HG03108 (cell line): ENCODE results near the gene JMJD8.

Experiments used
- ATAC-seq: cut with Tn5 transposase; IDR thresholded peaks from one replicate; pipeline ENCODE4 v1.9.1; 2021; ENCODE audit warnings: moderate library complexity; ENCODE audit not compliant: unreplicated experiment

Gene JMJD8

GRCh38 chr16:644556-644955 lies 39.6 kb downstream of the JMJD8 start:
- ATAC-seq: no peak

GRCh38 chr16:643050-643368 lies 41.1 kb downstream of the JMJD8 start:
- no peak for ATAC-seq

- ATAC-seq: peak; percentile 34
These were observed 41.7 kb downstream of the JMJD8 start for GRCh38 chr16:642189-643049.

- ATAC-seq: peak; percentile 55
These were observed 42.6 kb downstream of the JMJD8 start, which contains the start of gene MCRIP2 for GRCh38 chr16:641326-642188. Gene MCRIP2, plus strand, starts transcription at chr16:641828. Its CDS starts 164 bp downstream, at chr16:641992.

- no peak for ATAC-seq
These were observed 43.5 kb downstream of the JMJD8 start for GRCh38 chr16:640614-641013.

- no peak for ATAC-seq
These were observed 45.3 kb downstream of the JMJD8 start for GRCh38 chr16:638836-639235.

- no peak for ATAC-seq
These were observed 46.0 kb downstream of the JMJD8 start for GRCh38 chr16:638034-638543.

- ATAC-seq: no peak
These were observed 46.8 kb downstream of the JMJD8 start for GRCh38 chr16:637081-638018.

GRCh38 chr16:636206-637080 lies 47.7 kb downstream of the JMJD8 start, which contains the start of gene METTL26:
Gene METTL26, minus strand, starts transcription at chr16:636305. Its CDS starts 15 bp downstream, at chr16:636290.
- peak; percentile 71 for ATAC-seq

- ATAC-seq: no peak
These were observed 48.4 kb downstream of the JMJD8 start for GRCh38 chr16:635573-636205.

GRCh38 chr16:634996-635395 lies 49.1 kb downstream of the JMJD8 start:
- no peak for ATAC-seq

- no peak for ATAC-seq
These were observed 50.0 kb downstream of the JMJD8 start for GRCh38 chr16:634051-634670.

GRCh38 chr16:633336-634050 lies 50.6 kb downstream of the JMJD8 start:
- ATAC-seq: no peak

GRCh38 chr16:632486-633335 lies 51.4 kb downstream of the JMJD8 start:
- no peak for ATAC-seq

GRCh38 chr16:631808-632358 lies 52.3 kb downstream of the JMJD8 start:
- ATAC-seq: no peak
